PFSK-1 (cell line): Measurements from ENCODE around the gene CADM2.

Experiments
- SIN3A ChIP-seq: IDR thresholded peaks from 2 replicates; pipeline ENCODE4 v1.6.1; 2012; ENCODE audit warnings: mild to moderate bottlenecking, low read length, moderate library complexity, borderline replicate concordance; ENCODE audit not compliant: insufficient read depth
- TF ChIP-seq, protein P1 (sequence below), 2 experiments: IDR thresholded peaks; 2 replicates each; pipeline versions ENCODE4 v1.6.1 to v1.8.0; 2011 to 2012; ENCODE audit warnings: low read depth in 2 of 2, low read length in 2 of 2, control low read depth in 1 of 2, inconsistent platforms in 1 of 2, mild to moderate bottlenecking in 1 of 2, moderate library complexity in 1 of 2; ENCODE audit not compliant: insufficient read depth in 1 of 2

DNA sequence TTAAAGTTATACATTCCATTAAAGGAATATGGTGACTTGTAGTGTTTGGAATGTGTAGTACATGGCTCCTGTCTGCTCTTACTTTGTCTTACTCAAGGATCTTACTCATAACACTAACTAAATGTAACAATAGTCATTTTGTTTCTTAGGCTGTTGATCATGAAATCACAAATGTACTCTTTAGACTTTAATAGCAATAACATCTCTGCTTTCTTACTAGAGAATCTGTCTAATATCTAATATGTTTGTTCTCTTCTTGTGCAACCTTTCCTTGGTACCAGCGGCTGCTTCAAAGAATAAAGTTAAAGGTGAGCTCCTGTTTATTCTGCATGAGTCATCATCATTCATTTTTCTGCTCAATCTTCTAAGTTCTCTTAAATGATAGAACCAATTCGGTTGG lies 767.5 kb downstream of the CADM2 start:
- TF ChIP-seq SIN3A: no peak
- TF ChIP-seq, protein P1, sequence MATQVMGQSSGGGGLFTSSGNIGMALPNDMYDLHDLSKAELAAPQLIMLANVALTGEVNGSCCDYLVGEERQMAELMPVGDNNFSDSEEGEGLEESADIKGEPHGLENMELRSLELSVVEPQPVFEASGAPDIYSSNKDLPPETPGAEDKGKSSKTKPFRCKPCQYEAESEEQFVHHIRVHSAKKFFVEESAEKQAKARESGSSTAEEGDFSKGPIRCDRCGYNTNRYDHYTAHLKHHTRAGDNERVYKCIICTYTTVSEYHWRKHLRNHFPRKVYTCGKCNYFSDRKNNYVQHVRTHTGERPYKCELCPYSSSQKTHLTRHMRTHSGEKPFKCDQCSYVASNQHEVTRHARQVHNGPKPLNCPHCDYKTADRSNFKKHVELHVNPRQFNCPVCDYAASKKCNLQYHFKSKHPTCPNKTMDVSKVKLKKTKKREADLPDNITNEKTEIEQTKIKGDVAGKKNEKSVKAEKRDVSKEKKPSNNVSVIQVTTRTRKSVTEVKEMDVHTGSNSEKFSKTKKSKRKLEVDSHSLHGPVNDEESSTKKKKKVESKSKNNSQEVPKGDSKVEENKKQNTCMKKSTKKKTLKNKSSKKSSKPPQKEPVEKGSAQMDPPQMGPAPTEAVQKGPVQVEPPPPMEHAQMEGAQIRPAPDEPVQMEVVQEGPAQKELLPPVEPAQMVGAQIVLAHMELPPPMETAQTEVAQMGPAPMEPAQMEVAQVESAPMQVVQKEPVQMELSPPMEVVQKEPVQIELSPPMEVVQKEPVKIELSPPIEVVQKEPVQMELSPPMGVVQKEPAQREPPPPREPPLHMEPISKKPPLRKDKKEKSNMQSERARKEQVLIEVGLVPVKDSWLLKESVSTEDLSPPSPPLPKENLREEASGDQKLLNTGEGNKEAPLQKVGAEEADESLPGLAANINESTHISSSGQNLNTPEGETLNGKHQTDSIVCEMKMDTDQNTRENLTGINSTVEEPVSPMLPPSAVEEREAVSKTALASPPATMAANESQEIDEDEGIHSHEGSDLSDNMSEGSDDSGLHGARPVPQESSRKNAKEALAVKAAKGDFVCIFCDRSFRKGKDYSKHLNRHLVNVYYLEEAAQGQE (IDR thresholded peaks at IDR 0.05; ENCODE audit: insufficient read depth in 1 of 2, low read depth in 2 of 2, low read length in 2 of 2): no peak
